A549 (cell line): ENCODE data around the gene SGIP1. TPM values are rescaled to one million over a fixed set of nuclear protein-coding genes. Genes with fewer than 3 reads are reported as not detected.

Experiments used
- ATAC-seq, 2 experiments: fragments of 200-7000 bp in 1 of 2; fragments of >200 bp in 1 of 2; cut with Nextera tagmentation in 1 of 2; cut with Tn5 transposase in 1 of 2; 3 replicates each; pipeline versions ENCODE4 v1.8.0 to v1.9.1; 2018 to 2020; ENCODE audit warnings: mild to moderate bottlenecking in 1 of 2, moderate library complexity in 1 of 2
- CTCF ChIA-PET: fragments of 300-600 bp; sonication (Branson Sonifier 250); formaldehyde crosslinking; extraction: SDS; loops from one replicate; lab custom pipeline; 2021; ENCODE audit warnings: antibody characterized with exemption, inconsistent platforms; lab: Yijun Ruan, JAX
- POLR2A ChIA-PET: fragments of 350-600 bp; formaldehyde crosslinking; extraction: SDS; loops from one replicate; lab custom pipeline; 2021; ENCODE audit warnings: antibody characterized with exemption, inconsistent platforms; lab: Yijun Ruan, JAX
- DNase-seq, 2 experiments: peaks; one replicate each; pipeline versions ENCODE4 v3.0.0 to v3.0.0-alpha.2; 2011 to 2016; ENCODE audit warnings: low read depth in 1 of 2, low spot score in 1 of 2
- FAIRE-seq: peaks from 2 replicates; lab custom pipeline; 2011; peaks lifted over from hg19 to GRCh38; lab: Jason Lieb, UNC
- H3K27ac ChIP-seq, 2 experiments: fragments of >200 bp; sonication (Bioruptor Twin); formaldehyde crosslinking; 3 replicates each; pipeline ENCODE4 v1.5.1; 2016 to 2017
- H3K4me1 ChIP-seq: fragments of >200 bp; sonication (Bioruptor Twin); formaldehyde crosslinking; 3 replicates; pipeline ENCODE4 v1.6.1; 2016
- H3K4me2 ChIP-seq: fragments of >200 bp; sonication (Bioruptor Twin); formaldehyde crosslinking; 3 replicates; pipeline ENCODE4 v1.6.1; 2016
- H3K4me3 ChIP-seq: fragments of >200 bp; sonication (Bioruptor Twin); formaldehyde crosslinking; 3 replicates; pipeline ENCODE4 v1.5.1; 2016
- H3K9me3 ChIP-seq: fragments of >200 bp; sonication (Bioruptor Twin); formaldehyde crosslinking; 3 replicates; pipeline ENCODE4 v1.6.1; 2016
- BCL3 ChIP-seq: fragments of >200 bp; sonication (Bioruptor Twin); formaldehyde crosslinking; IDR thresholded peaks from 3 replicates; pipeline ENCODE4 v1.6.1; 2016
- BHLHE40 ChIP-seq: IDR thresholded peaks from 2 replicates; pipeline ENCODE4 v1.6.1; 2012; ENCODE audit warnings: low read depth, low read length, inconsistent platforms
- CBX2 ChIP-seq: fragments of 200-600 bp; sonication (generic); IDR thresholded peaks from 2 replicates; pipeline ENCODE4 v1.6.1; 2016; ENCODE audit warnings: low read depth, mild to moderate bottlenecking, borderline replicate concordance
- CEBPB ChIP-seq, 2 experiments: fragments of >200 bp in 1 of 2; sonication (Bioruptor Twin) in 1 of 2; formaldehyde crosslinking in 1 of 2; IDR thresholded peaks; 2 replicates each; pipeline ENCODE4 v1.6.1; 2012 to 2016
- CHD2 ChIP-seq: fragments of 150-350 bp; IDR thresholded peaks from 2 replicates; pipeline ENCODE4 v1.6.1; 2014; ENCODE audit warnings: low read length; ENCODE audit not compliant: partially characterized antibody
- EHF ChIP-seq: fragments of 250-450 bp; sonication (Bioruptor Pico); IDR thresholded peaks from 2 replicates; pipeline ENCODE4 v1.5.0; 2020; ENCODE audit warnings: mild to moderate bottlenecking
- FOSL2 ChIP-seq, 2 experiments: fragments of 450-650 bp in 1 of 2; fragments of >200 bp in 1 of 2; sonication (Bioruptor Twin) in 1 of 2; formaldehyde crosslinking; IDR thresholded peaks; 2 replicates each; pipeline versions ENCODE4 v1.5.0 to v1.6.1; 2016 to 2020; ENCODE audit warnings: mild to moderate bottlenecking in 1 of 2, moderate library complexity in 1 of 2
- HDAC2 ChIP-seq: fragments of 200-600 bp; sonication (generic); IDR thresholded peaks from 2 replicates; pipeline ENCODE4 v1.6.1; 2016
- HEYL ChIP-seq: fragments of 250-450 bp; sonication (Bioruptor Pico); IDR thresholded peaks from 2 replicates; pipeline ENCODE4 v1.8.0; 2021; ENCODE audit warnings: mild to moderate bottlenecking, moderate library complexity
- HMGXB4 ChIP-seq: fragments of 250-450 bp; sonication (Bioruptor Pico); IDR thresholded peaks from 2 replicates; pipeline ENCODE4 v1.5.0; 2021; ENCODE audit warnings: mild to moderate bottlenecking, moderate library complexity, borderline replicate concordance
- HOXB13 ChIP-seq: fragments of 250-450 bp; sonication (Bioruptor Pico); IDR thresholded peaks from 2 replicates; pipeline ENCODE4 v1.5.0; 2020; ENCODE audit warnings: low read depth, mild to moderate bottlenecking, moderate library complexity
- KDM1A ChIP-seq: fragments of 200-600 bp; sonication (generic); IDR thresholded peaks from 2 replicates; pipeline ENCODE4 v1.6.1; 2016; ENCODE audit warnings: low read depth, mild to moderate bottlenecking
- KDM5A ChIP-seq: fragments of 200-600 bp; sonication (generic); IDR thresholded peaks from 2 replicates; pipeline ENCODE4 v1.6.1; 2016; ENCODE audit warnings: antibody characterized with exemption, mild to moderate bottlenecking
- MYC ChIP-seq: IDR thresholded peaks from 2 replicates; pipeline ENCODE4 v1.6.1; 2012; ENCODE audit warnings: mild to moderate bottlenecking, inconsistent platforms, low read length, improper control_type of control experiment, borderline replicate concordance
- NFE2L2 ChIP-seq: fragments of 150-350 bp; conservative IDR thresholded peaks from 2 replicates; pipeline ENCODE4 v1.6.1; 2014; ENCODE audit warnings: low read length
- NPAS2 ChIP-seq: fragments of 250-450 bp; sonication (Bioruptor Pico); IDR thresholded peaks from 2 replicates; pipeline ENCODE4 v1.8.0; 2022; ENCODE audit warnings: mild to moderate bottlenecking, moderate library complexity, borderline replicate concordance
- POLR2A ChIP-seq: IDR thresholded peaks from 2 replicates; pipeline ENCODE4 v1.6.1; 2012; ENCODE audit warnings: mild to moderate bottlenecking, low read length
- RNF2 ChIP-seq: fragments of 200-600 bp; sonication (generic); IDR thresholded peaks from 2 replicates; pipeline ENCODE4 v1.6.1; 2016; ENCODE audit warnings: low read depth, mild to moderate bottlenecking, antibody characterized with exemption, moderate library complexity, borderline replicate concordance
- TFCP2L1 ChIP-seq: fragments of 250-450 bp; sonication (Bioruptor Pico); IDR thresholded peaks from 2 replicates; pipeline ENCODE4 v1.5.0; 2021; ENCODE audit warnings: mild to moderate bottlenecking
- USF2 ChIP-seq: fragments of 450-650 bp; IDR thresholded peaks from 2 replicates; pipeline ENCODE4 v1.6.1; 2014; ENCODE audit warnings: antibody characterized with exemption
- ZFP36 ChIP-seq: fragments of 450-650 bp; IDR thresholded peaks from 2 replicates; pipeline ENCODE4 v1.6.1; 2014; ENCODE audit warnings: borderline replicate concordance; ENCODE audit not compliant: partially characterized antibody
- WGBS: methylation state at CpG from one replicate; pipeline ENCODE4 v1.1.6; 2017; ENCODE audit errors: missing lambda C conversion rate; 5-methylcytosine and 5-hydroxymethylcytosine counted together
- polyA plus RNA-seq, 4 experiments: library from polyadenylated mRNA; depleted of rRNA in 3 of 4; stranded (reverse); fragments of >200 nt; fragmentation: RNase III in 1 of 4; extraction: RNeasy Plus Mini Kit Qiagen cat#74134 plus additional on column Dnase treatment in 1 of 4; gene quantifications; 2 replicates in 3 of 4; 3 replicates in 1 of 4; pipeline ENCODE4 v1.2.3, GENCODE V29; 2011 to 2017

The SGIP1 gene
- polyA plus RNA-seq, 2 of the 4 experiments (the other 2 are of a cell fraction), result not detected

- ChIA-PET CTCF (no interaction called here), POLR2A (no interaction called here)
- H3K9me3 ChIP-seq, result no peaks in the 10 kb centered on the region
- no peak overlapping the region for H3K4me2 ChIP-seq
- no peak overlapping the region for H3K4me3 ChIP-seq
- no peak for ATAC-seq
- no peak for FAIRE-seq
- no peak overlapping the region for H3K27ac ChIP-seq
- 43% methylated on average over 4 of the region's 4 CpGs for WGBS
- no peak for TF ChIP-seq ZFP36
- no peak for TF ChIP-seq BCL3
- TF ChIP-seq TFCP2L1, result no peak
- TF ChIP-seq HOXB13 (CRISPR knock-in tag), result no peak
- no peak for TF ChIP-seq KDM5A
- TF ChIP-seq POLR2A, result no peak
- no peak for TF ChIP-seq EHF (CRISPR knock-in tag)
- TF ChIP-seq USF2, result no peak
- no peaks in the 10 kb centered on the region for H3K4me1 ChIP-seq
- no peak for DNase-seq
Measured at GRCh38 chr1:66778266-66778665, 244.3 kb downstream of the SGIP1 start.

- TF ChIP-seq HDAC2 (no peak), HMGXB4 (CRISPR knock-in tag) (no peak), CEBPB (IDR thresholded peaks at IDR 0.05) (no peak), KDM1A (no peak), MYC (no peak), EHF (CRISPR knock-in tag) (no peak), CHD2 (no peak), BCL3 (no peak), BHLHE40 (no peak), CBX2 (no peak), FOSL2 (IDR thresholded peaks at IDR 0.05) (no peak), FOSL2 (CRISPR knock-in tag; IDR thresholded peaks at IDR 0.05) (no peak), RNF2 (no peak), HEYL (CRISPR knock-in tag) (no peak), NFE2L2 (no peak), NPAS2 (CRISPR knock-in tag) (no peak)
- no peak overlapping the region for H3K4me3 ChIP-seq
- POLR2A ChIA-PET, result no interaction called here
- 74% methylated on average over 4 of the region's 4 CpGs for WGBS
- no peaks in the 10 kb centered on the region for H3K4me1 ChIP-seq
- no peak overlapping the region for H3K4me2 ChIP-seq
- DNase-seq, result no peak
- FAIRE-seq, result no peak
- CTCF ChIA-PET, result no interaction called here
- H3K9me3 ChIP-seq, result no peaks in the 10 kb centered on the region
- no peak for ATAC-seq
- no peak overlapping the region for H3K27ac ChIP-seq
Measured at GRCh38 chr1:66778969-66779368, 245.0 kb downstream of the SGIP1 start.
